Cardiac muscle cell (in vitro differentiated cells and primary cell): ENCODE data around the gene NACC1. TPM values are rescaled to one million over a fixed set of nuclear protein-coding genes. Genes with fewer than 3 reads are reported as not detected.

Experiments used
- DNase-seq, 2 donors: peaks; one replicate each; pipeline versions ENCODE4 v3.0.0 to v3.0.0-alpha.2; 2010 to 2017; ENCODE audit warnings: low read depth in 1 of 2, low spot score in 1 of 2
- H3K27ac ChIP-seq: fragments of 200-600 bp; sonication (generic); 2 replicates; pipeline ENCODE4 v1.5.1; 2016
- H3K27me3 ChIP-seq: fragments of 200-600 bp; sonication (generic); 2 replicates; pipeline ENCODE4 v1.6.0; 2016; ENCODE audit warnings: control low read depth
- H3K36me3 ChIP-seq: fragments of 200-600 bp; sonication (generic); 2 replicates; pipeline ENCODE4 v1.5.1; 2016; ENCODE audit warnings: control low read depth
- H3K4me1 ChIP-seq: fragments of 200-600 bp; sonication (generic); 2 replicates; pipeline ENCODE4 v1.8.1; 2017; ENCODE audit warnings: low read depth, mild to moderate bottlenecking, mixed run types
- H3K4me3 ChIP-seq: fragments of 200-600 bp; sonication (generic); 2 replicates; pipeline ENCODE4 v1.5.1; 2016; ENCODE audit warnings: mild to moderate bottlenecking
- H3K9me3 ChIP-seq: fragments of 200-600 bp; sonication (generic); 2 replicates; pipeline ENCODE4 v1.5.1; 2017; ENCODE audit warnings: low read depth, mild to moderate bottlenecking, control low read depth
- polyA plus RNA-seq: library from polyadenylated mRNA; unstranded; fragments of >200 nt; fragmentation: Nextera tagmentation; extraction: Ambion mirVana; gene quantifications from 2 replicates; pipeline ENCODE4 v1.2.1, GENCODE V29; 2016
- total RNA-seq: library from RNA; depleted of rRNA; stranded (reverse); fragments of >200 nt; gene quantifications from 2 replicates; pipeline ENCODE4 v1.2.3, GENCODE V29; 2016
- TF ChIP-seq, protein P1 (sequence below): IDR thresholded peaks from 2 replicates; pipeline ENCODE4 v1.5.1; 2012; ENCODE audit warnings: low read depth, mild to moderate bottlenecking, low read length

NACC1 gene
- total and polyA plus RNA-seq, 2 experiments from 2014 or later, result 13.3 to 75.1 TPM

DNA sequence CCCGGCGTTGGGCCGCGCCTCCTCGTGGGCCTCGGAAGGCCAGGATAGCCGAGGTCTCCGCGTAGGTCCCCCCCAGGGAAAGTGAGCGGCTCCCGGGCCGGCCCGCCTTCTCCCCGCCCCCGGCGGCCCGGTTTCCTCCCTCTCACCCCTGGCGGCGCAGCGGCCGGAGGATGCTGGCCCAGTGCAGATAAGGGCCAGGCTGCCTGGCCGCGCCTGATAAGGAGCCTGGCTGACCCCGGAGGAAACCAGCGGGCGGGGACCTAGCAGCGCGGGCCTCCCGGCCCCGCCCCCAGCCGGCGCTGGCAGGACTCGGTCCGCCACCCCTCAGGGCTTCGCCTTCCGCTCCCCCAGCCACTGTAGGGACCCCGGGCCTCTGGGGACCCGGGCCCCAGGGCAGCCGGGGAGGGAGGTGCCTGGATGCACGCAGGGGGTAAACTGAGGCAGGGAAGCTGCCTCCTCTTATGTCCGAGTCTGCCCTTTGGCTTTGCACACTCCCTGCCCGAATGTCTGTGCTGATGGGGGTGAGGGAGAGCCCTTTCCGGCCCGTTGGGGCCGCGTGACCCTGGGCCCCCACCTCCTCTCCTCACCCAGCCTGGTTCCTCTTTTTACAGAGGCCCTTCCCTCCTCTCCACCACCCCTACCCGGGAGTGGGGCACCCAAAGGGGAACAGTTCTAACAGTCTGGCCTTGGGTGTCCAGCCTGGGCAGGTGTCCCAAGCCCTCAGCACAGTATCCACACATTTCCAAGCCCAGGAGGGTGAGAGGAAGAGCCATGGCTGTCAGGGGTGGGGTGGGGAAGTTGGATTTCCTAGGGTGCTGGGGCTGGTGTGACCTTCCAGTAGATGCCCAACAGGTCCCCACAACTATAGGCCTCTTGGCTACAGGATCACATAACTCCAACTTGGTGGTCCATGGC lies 15.1 kb upstream of the NACC1 start, which contains the start of gene LYL1:
TSS of gene LYL1 (minus strand) at position 193 of the 915 bp plus-strand sequence. CDS start 1,687 bp downstream, outside the sequence.
- Histone ChIP-seq H3K27me3 (peaks cover 39% of the 10 kb centered on the region), H3K36me3 (no peaks in the 10 kb centered on the region), H3K4me3 (peak within 1 kb of the TSS; percentile 8), H3K4me1 (peaks cover 7% of the 10 kb centered on the region), H3K9me3 (no peaks in the 10 kb centered on the region), H3K27ac (no peak within 1 kb of the TSS)
- TF ChIP-seq, protein P1, sequence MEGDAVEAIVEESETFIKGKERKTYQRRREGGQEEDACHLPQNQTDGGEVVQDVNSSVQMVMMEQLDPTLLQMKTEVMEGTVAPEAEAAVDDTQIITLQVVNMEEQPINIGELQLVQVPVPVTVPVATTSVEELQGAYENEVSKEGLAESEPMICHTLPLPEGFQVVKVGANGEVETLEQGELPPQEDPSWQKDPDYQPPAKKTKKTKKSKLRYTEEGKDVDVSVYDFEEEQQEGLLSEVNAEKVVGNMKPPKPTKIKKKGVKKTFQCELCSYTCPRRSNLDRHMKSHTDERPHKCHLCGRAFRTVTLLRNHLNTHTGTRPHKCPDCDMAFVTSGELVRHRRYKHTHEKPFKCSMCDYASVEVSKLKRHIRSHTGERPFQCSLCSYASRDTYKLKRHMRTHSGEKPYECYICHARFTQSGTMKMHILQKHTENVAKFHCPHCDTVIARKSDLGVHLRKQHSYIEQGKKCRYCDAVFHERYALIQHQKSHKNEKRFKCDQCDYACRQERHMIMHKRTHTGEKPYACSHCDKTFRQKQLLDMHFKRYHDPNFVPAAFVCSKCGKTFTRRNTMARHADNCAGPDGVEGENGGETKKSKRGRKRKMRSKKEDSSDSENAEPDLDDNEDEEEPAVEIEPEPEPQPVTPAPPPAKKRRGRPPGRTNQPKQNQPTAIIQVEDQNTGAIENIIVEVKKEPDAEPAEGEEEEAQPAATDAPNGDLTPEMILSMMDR, result no peak
- DNase-seq, result peak; percentile 84 to 89

DNA sequence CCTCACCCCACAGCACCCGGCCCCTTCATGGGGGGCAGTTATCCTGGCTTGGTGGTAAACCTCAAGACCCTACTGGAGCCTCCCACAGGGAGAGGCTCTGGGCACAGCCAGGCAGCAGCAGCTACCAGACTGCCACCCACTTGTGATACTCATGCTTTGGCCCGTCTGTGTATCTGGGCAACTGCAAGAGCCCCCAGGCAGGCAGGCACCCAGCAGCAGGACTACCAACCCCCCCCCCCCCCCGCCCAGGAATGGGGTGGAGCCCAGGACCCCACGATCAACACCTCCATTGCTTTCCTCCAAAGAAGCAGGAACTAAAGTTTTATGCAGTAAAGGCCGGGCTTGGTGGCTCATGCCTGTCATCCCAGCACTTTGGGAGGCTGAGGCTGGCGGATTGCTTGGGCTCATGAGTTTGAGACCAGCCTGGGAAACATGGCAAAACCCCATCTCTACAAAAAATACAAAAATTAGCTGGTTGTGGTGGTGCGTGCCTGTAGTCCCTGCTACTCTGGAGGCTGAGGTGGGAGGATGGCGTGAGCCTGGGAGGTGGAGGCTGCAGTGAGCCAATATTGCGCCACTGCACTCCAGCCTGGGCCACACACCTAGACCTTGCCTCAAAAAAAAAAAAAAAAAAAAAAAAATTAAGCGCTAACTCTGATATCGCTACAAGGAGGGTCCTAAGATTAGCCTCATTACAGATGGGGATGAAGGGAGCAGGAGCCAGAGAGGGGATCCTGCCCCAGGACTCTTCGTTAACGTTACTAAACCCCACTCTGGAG lies 14.3 kb upstream of the NACC1 start:
- Histone ChIP-seq H3K27ac (no peak overlapping the region), H3K36me3 (no peaks in the 10 kb centered on the region), H3K27me3 (peaks cover 31% of the 10 kb centered on the region), H3K9me3 (no peaks in the 10 kb centered on the region), H3K4me1 (peaks cover 7% of the 10 kb centered on the region), H3K4me3 (no peak overlapping the region)
- no peak for DNase-seq
- TF ChIP-seq, protein P1, result no peak

DNA sequence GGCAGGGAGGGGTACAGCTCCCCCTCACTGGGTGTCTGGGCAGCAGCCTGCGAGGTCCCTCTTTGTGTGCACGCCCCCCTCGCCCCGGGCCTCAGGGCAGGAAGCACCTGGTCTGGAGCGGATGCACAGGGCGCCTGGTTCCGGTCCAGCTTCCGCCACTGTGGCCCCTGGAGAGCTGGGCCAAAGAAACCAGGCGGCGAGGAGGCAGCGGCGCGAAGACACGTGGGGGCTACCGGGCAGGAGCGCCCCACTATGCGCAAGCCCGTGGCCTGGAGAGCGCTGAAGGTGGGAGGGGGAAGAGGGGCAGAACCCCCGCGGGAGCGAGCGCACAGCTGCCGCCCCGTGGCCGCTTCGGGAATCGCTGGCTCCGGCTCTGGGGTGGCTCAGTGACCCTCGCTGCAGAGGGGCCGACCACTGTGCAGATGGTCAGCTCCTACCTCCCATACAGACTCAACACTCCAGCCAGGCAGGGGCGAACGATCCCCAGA lies 13.7 kb upstream of the NACC1 start:
- Histone ChIP-seq H3K27me3 (peaks cover 25% of the 10 kb centered on the region), H3K4me3 (no peak overlapping the region)
- TF ChIP-seq, protein P1, result peak; percentile 71

DNA sequence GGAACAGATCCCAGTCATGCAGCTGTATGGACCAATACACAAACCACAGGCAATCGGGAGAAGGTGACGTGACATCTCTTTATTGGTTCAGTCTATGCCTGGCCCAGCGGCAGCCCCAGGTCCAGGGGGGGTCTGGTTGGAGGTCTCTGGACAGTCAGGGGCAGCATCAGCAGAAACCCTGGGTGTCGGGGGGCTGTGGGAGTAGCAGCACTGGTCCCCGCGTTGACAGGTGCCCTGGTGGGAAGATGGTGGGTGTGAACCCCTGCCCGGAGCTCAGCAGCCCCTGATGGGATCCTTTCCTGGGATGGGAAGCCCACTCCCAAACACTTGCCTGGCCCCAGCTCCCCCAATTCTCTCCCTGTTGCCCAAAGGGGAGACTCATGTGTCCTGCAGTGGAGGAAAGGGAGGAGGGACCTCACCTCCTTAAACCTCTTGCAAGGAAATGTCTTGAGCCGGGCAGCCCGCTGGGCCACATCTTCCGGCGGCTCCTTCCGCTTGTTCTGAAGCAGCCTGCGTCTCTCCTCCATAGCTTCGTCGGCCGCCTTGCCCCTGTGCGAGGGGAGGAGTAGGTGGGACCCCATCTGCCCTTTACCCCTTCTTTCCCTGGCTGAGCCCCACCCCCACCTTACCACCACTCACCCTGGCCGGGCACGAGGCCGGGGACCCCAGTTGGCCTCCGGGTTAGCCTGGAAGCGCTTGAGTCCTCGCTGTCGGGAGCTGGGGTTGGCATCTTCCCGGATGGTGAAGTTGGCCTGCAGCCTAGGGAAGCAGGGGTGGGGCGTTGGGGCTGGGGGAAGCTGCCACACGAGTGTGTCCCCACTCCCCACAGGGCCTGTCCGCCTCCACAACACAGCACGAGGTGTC lies 13.0 kb upstream of the NACC1 start:
- no peak overlapping the region for H3K4me3 ChIP-seq
- peaks cover 18% of the 10 kb centered on the region for H3K27me3 ChIP-seq
- TF ChIP-seq, protein P1, result no peak
- peaks cover 7% of the 10 kb centered on the region for H3K4me1 ChIP-seq
- no peaks in the 10 kb centered on the region for H3K36me3 ChIP-seq
- no peaks in the 10 kb centered on the region for H3K9me3 ChIP-seq
- no peak overlapping the region for H3K27ac ChIP-seq
- no peak for DNase-seq

More for the DNA sequence above, 13.7 kb upstream of the NACC1 start:
- H3K27ac ChIP-seq, result no peak overlapping the region
- DNase-seq, result peak in 1 of 2 donors; percentile 28
- H3K36me3 ChIP-seq, result no peaks in the 10 kb centered on the region
- no peaks in the 10 kb centered on the region for H3K9me3 ChIP-seq
- peaks cover 7% of the 10 kb centered on the region for H3K4me1 ChIP-seq
